Measurements from ENCODE around the gene ADGRB3.
"Not testable (repeated sequence)": the region's sequence is repeated elsewhere in the genome, so short reads cannot be mapped to it uniquely, and the experiment has no call there.

Gene ADGRB3

DNA sequence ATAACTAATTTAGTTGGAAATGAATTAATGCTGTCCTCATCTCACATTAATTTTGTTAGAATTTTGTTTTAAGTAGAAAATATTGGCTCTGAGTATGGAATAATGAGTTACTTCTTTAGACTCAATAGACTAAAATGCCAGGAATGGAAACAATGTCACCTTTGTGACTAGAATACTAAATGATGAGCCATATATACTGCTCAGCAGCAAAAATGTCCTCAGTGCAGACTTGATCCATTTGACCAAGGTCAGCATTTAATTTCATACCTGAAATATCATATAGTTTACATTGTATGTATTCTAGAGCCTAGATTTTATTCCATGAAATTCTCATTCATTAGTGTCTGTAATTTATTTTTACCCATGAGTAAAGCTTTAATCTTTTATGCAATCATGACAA is 217.7 kb downstream of the ADGRB3 start:
- DNase-seq, result no peak

GRCh38 chr6:68859233-68859632 is 224.2 kb downstream of the ADGRB3 start:
- DNase-seq, result no peak

DNA sequence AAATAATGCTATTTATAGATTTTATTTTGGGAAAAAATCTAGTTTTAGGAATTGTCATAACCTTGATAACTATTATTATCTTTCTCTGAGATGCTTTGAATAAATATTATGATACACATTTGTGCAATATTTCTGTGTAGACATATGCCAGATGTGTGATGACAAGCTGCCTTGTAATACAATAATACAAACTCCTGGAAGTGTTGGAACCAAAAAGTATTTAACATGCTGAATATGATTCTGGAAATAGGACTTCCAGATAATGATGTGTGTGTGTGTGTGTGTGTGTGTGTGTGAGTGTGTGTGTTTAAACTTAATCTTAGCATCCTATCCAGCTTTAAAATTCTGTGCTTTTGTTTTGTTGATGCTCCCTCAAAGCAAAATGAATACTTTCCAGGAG is 233.6 kb downstream of the ADGRB3 start:
- no peak for DNase-seq

DNA sequence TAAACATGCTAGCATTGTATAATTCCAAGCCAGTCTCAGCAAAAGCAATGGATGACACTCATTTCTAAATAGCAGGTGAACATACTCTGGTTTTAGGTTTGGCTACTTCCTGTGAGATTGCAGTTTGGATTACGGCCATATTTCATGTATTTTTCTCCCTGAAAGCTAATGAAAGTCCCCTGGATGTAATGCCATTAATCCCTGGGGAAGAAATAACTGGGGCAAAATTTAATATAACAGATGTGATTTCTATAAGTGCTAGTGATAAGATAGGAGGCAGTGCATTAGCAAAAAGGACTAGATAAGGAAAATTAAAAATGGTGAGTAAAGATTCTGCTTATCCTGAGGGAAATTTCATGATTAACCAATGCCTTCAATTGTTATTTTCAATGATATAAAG is 238.2 kb downstream of the ADGRB3 start:
- DNase-seq, result no peak

GRCh38 chr6:68874747-68875146 is 239.7 kb downstream of the ADGRB3 start:
- no peak for DNase-seq

GRCh38 chr6:68875403-68875802 is 240.3 kb downstream of the ADGRB3 start:
- no peak for DNase-seq

GRCh38 chr6:68876792-68877493 is 241.9 kb downstream of the ADGRB3 start:
- peak; percentile 33 for DNase-seq

- peak; percentile 65 for DNase-seq
Measured at GRCh38 chr6:68880050-68880813, 245.2 kb downstream of the ADGRB3 start.

DNA sequence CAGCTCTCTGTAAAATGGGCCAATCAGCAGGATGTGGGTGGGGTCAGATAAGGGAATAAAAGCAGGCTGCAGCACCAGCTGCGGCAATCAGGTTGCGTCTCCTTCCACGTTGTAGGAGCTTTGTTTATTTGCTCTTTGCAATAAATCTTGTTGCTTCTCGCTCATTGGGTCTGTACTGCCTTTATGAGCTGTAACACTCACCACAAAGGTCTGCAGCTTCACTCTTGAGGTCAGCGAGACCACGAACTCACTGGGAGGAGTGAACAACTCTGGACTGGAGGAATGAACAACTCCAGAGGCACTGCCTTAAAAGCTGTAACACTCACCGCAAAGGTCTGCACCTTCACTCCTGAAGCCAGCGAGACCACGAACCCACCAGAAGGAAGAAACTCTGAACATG is 248.2 kb downstream of the ADGRB3 start:
- DNase-seq, result not testable (repeated sequence)

GRCh38 chr6:68891419-68891818 is 256.3 kb downstream of the ADGRB3 start:
- DNase-seq, result no peak

- no peak for DNase-seq
Measured at GRCh38 chr6:68892452-68892851, 257.4 kb downstream of the ADGRB3 start.

- DNase-seq, result no peak
Measured at GRCh38 chr6:68895929-68896328, 260.8 kb downstream of the ADGRB3 start.

GRCh38 chr6:68901044-68901443 is 266.0 kb downstream of the ADGRB3 start:
- no peak for DNase-seq

DNA sequence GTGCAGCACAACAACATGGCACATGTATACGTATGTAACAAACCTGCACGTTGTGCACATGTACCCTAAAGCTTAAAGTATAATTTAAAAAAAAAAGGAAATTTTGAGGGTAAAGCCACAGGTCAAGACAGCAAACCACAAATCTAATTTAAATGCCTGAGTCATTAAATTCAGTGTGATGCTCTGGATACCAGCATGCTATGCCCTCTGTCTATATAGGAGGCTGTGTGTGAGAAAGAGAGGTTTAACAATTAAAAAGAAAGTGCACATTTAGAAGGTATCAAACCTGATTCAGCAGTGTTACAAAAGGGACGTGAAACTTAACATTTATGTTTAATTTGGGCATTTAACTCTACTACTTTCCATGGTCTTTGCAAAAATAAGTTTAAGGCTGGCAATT is 276.3 kb downstream of the ADGRB3 start:
- no peak for DNase-seq

DNA sequence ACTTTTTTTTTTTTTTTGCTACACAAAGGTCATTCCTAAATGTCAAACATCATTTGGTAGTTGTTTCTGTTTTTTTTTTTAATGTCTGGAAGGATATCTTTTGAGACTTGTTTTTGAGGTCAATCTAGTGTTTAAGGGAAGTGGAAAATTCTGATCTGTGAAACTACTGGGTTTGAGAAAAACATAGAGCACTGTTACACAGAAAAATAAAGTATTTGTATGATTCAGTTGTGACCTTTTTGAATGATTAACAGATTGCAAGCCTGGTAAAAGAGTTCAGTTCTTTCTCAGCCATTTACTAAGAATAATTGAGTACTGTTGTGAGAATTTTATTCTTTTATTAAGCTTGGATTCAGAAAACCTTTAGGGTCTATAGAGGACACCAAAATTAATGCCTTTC is 276.7 kb downstream of the ADGRB3 start:
- DNase-seq, result no peak

GRCh38 chr6:68912805-68913204 is 277.7 kb downstream of the ADGRB3 start:
- not testable (repeated sequence) for DNase-seq

DNA sequence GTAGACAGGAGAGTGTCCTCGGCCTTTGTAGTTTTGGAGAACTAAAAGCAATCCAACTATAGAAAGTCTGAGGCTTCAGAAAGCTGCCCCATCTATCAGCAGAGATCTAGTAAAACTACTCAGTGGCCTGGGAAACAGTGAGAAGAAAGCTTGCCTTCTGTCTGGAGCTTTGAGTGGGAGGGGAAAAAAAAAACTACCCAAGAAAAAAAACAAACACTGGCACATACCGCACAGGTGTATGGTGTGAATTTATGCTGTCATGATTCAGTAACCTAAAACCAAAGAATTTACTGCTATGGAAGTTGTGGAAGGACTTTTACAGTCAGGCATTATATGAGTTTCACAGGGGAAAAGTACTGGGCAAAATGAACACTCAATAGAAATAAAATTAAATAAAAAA is 280.5 kb downstream of the ADGRB3 start:
- no peak for DNase-seq

DNA sequence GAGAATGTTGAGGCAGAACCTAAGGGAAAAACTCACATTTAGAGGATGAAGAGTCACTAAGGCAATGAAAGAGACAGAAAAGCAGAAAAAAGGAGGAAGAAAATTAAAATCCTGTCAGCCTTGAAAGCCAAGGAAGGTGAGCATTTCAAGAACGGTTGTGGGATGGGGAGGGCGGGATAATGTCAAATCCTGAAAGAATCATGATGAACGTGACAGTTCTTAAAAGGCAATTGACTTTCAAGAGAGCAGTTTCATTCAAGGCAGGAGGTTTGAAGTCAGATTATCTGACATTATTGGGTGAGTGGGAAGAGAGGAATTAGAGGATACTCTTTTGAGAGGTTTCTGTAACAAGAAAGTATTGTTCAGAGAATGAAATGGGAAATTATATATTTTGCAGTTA is 284.5 kb downstream of the ADGRB3 start:
- no peak for DNase-seq

GRCh38 chr6:68941345-68941744 is 306.3 kb downstream of the ADGRB3 start:
- no peak for DNase-seq

DNA sequence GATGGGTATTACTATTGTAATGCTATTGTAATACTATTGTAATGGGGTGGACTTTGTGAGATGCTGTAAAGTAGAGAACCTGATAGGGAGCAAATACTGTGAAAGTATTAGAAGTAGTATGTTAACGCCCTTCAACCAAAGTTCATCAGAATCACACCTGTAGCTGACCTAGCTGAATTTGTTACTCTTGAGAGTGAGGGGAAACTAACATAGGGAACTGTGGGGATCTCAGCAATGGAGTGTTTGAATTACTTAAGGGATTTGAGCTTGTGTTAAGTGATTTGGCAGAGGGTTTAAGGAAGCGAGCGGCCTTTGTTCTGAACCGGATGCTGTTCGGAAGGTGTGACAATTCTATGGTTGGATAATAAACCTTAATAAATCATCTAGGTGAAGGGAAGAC is 312.6 kb downstream of the ADGRB3 start:
- DNase-seq, result no peak

DNA sequence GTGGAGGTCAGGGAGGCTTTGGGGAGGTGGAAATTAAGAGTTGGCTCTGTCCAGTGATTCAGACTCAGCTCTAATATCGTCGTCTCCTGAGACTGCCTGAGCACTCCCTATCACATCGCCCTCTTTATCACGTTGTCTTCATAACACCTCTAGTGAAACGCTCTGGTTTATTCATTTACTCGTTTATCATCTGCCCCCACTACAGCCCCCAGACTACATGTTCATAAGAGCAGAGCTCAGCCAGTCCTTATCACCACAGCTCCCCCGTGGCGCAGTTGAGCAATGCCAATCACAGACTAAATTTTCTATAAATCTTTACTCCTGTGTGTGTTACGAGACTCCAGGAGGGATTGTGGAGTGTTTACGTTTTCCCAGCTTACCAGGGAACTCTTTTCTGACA is 316.2 kb downstream of the ADGRB3 start:
- no peak for DNase-seq

- peak; percentile 21 for DNase-seq
Measured at GRCh38 chr6:68958327-68958726, 323.2 kb downstream of the ADGRB3 start.

DNA sequence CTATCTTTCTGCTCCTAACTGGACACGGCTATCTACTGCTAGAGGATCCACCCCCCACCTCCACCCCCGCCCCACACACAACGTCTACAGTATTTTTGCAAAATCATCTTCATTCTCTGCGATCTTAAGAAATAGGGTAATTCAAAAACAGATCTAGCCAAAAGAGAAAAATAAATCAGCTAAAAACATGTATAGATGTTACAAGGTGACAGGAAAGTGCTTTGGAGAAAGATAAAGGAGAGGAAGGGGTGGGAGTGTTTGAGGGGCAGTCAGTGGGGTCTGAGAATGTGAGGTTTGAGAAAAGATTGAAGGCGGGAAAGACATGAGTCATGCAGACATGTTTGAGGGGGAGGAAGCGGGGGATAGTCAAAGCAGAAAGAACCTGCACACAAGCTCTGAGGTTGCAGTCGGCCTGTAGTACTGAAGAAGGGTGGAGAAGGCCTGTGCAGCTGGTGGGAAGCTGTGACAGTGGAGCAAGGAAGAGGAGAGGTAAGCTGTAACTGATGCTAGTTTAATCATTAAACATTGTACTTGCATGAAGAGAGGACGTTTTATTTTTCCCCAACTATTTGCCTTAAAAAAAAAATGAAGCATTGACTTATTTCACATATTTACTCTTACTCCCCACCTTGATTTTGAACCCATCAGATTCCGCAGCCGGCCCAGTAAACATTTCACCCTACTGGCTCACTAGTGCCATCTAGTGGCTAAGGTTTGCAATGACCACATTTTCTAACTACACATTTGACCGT is 332.6 kb downstream of the ADGRB3 start:
- peak; percentile 21 for DNase-seq

GRCh38 chr6:68968301-68968649 is 333.2 kb downstream of the ADGRB3 start:
- DNase-seq, result no peak

Measured in NCI-H526 treated with DMSO at 0.1 percent for 48 hours (cell line).